SW480 (cell line): ENCODE measurements around the gene STK35.

ENCODE experiments used
- DNase-seq: peaks from one replicate; pipeline ENCODE4 v3.0.0-alpha.2; 2016; ENCODE audit warnings: low spot score

The STK35 gene

GRCh38 chr20:2101057-2101864 is at the start of gene STK35:
STK35 (plus strand) TSS chr20:2101827; CDS start chr20:2101882, 55 bp downstream.
- DNase-seq: no peak

- DNase-seq: peak; percentile 15
Observed at GRCh38 chr20:2051946-2052345, 49.7 kb upstream of the STK35 start.

- no peak for DNase-seq
Observed at GRCh38 chr20:2052741-2053140, 48.9 kb upstream of the STK35 start.

- DNase-seq: no peak
Observed at GRCh38 chr20:2053615-2054014, 48.0 kb upstream of the STK35 start.

- no peak for DNase-seq
Observed at GRCh38 chr20:2054911-2055310, 46.7 kb upstream of the STK35 start.

GRCh38 chr20:2059411-2059810 is 42.2 kb upstream of the STK35 start:
- DNase-seq: no peak

- DNase-seq: no peak
Observed at GRCh38 chr20:2065099-2065498, 36.5 kb upstream of the STK35 start.

- no peak for DNase-seq
Observed at GRCh38 chr20:2066461-2067122, 35.0 kb upstream of the STK35 start.

GRCh38 chr20:2080532-2081224 is 20.9 kb upstream of the STK35 start:
- no peak for DNase-seq

GRCh38 chr20:2084703-2085102 is 16.9 kb upstream of the STK35 start:
- no peak for DNase-seq

- DNase-seq: no peak
Observed at GRCh38 chr20:2086177-2086979, 15.2 kb upstream of the STK35 start.

GRCh38 chr20:2086980-2087377 is 14.6 kb upstream of the STK35 start:
- DNase-seq: no peak

- no peak for DNase-seq
Observed at GRCh38 chr20:2088891-2089290, 12.7 kb upstream of the STK35 start.

GRCh38 chr20:2089447-2089846 is 12.2 kb upstream of the STK35 start:
- no peak for DNase-seq

GRCh38 chr20:2093159-2093781 is 8.4 kb upstream of the STK35 start:
- DNase-seq: peak; percentile 63

GRCh38 chr20:2093883-2094282 is 7.7 kb upstream of the STK35 start:
- no peak for DNase-seq

- DNase-seq: peak; percentile 92
Observed at GRCh38 chr20:2101865-2102584, 398 bp downstream of the STK35 start.

- peak; percentile 89 for DNase-seq
Observed at GRCh38 chr20:2102585-2103460, 1.2 kb downstream of the STK35 start.

- DNase-seq: no peak
Observed at GRCh38 chr20:2103461-2104153, 2.0 kb downstream of the STK35 start.
